HCT116 (cell line): ENCODE data around the gene MNX1. TPM values are rescaled to one million over a fixed set of nuclear protein-coding genes. Genes with fewer than 3 reads are reported as not detected.

Source experiments
- ATAC-seq: fragments of 200-7000 bp; cut with Tn5 transposase; 2 replicates; pipeline ENCODE4 v1.9.1; 2020; ENCODE audit warnings: mild to moderate bottlenecking, moderate library complexity
- BruUV-seq: library from RNA; stranded (reverse); fragments of 400-500 nt; replicated peaks from 2 replicates; lab custom pipeline; 2021; lab: Mats Ljungman, UMichigan
- CTCF ChIA-PET: fragments of 300-600 bp; sonication (Branson Sonifier 250); formaldehyde crosslinking; loops from one replicate; lab custom pipeline; 2021; ENCODE audit warnings: antibody characterized with exemption; lab: Charles Lee
- POLR2A ChIA-PET: fragments of 300-600, 350-600 bp; sonication (Branson Sonifier 250); formaldehyde crosslinking; loops from one replicate; lab custom pipeline; 2021; ENCODE audit warnings: antibody characterized with exemption; lab: Charles Lee
- RAD21 ChIA-PET, 2 experiments: fragments of 300-600 bp; sonication (Branson Sonifier 250); formaldehyde crosslinking; loops; one replicate each; lab custom pipeline; 2023; ENCODE audit warnings: low total read pairs in 2 of 2; ENCODE audit not compliant: uncharacterized antibody in 2 of 2, unreplicated experiment in 2 of 2, low non-redundant PET in 1 of 2; lab: Charles Lee
- DNase-seq: peaks from one replicate; pipeline ENCODE4 v3.0.0-alpha.2; 2010; ENCODE audit warnings: low read depth, low spot score
- H2AFZ ChIP-seq: fragments of 200-600 bp; shearing (Covaris generic), sonication (generic); 2 replicates; pipeline ENCODE4 v1.6.1; 2017; ENCODE audit warnings: low read depth, mixed run types, mixed read lengths, antibody characterized with exemption, low read length; ENCODE audit not compliant: poor library complexity, severe bottlenecking
- H3K27ac ChIP-seq: 2 replicates; pipeline ENCODE4 v1.5.1; 2012; ENCODE audit warnings: low read depth, low read length
- H3K27me3 ChIP-seq: fragments of 200-600 bp; sonication (generic); 2 replicates; pipeline ENCODE4 v1.6.1; 2016; ENCODE audit warnings: mixed run types, low read length, mixed read lengths; ENCODE audit not compliant: insufficient read depth
- H3K36me3 ChIP-seq, 2 experiments: fragments of 200-500 bp in 1 of 2; fragments of 200-600 bp in 1 of 2; sonication (Bioruptor generic) in 1 of 2; sonication (generic) in 1 of 2; 2 replicates each; pipeline versions ENCODE4 v1.5.1 to v1.6.1; 2014 to 2016; ENCODE audit warnings: low read length in 2 of 2, inconsistent platforms in 1 of 2, mixed read lengths in 1 of 2, mixed run types in 1 of 2; ENCODE audit not compliant: insufficient read depth in 2 of 2, control insufficient read depth in 1 of 2
- H3K4me1 ChIP-seq, 2 experiments: fragments of 200-600 bp in 1 of 2; sonication (generic) in 1 of 2; 2 replicates each; pipeline versions ENCODE4 v1.5.1 to v1.6.1; 2012 to 2017; ENCODE audit warnings: low read length in 2 of 2, inconsistent platforms in 1 of 2, mild to moderate bottlenecking in 1 of 2, mixed read lengths in 1 of 2, mixed run types in 1 of 2, moderate library complexity in 1 of 2; ENCODE audit not compliant: insufficient read depth in 2 of 2, control insufficient read depth in 1 of 2
- H3K4me2 ChIP-seq: fragments of 200-600 bp; sonication (generic); 2 replicates; pipeline ENCODE4 v1.6.1; 2017; ENCODE audit warnings: mixed run types, low read length, mixed read lengths
- H3K4me3 ChIP-seq, 2 experiments: fragments of 200-600 bp in 1 of 2; sonication (generic) in 1 of 2; replicated peaks in 1 of 2; 2 replicates each; pipeline ENCODE4 v1.5.1; 2011 to 2016; ENCODE audit warnings: low read length in 2 of 2, control low read depth in 1 of 2, low read depth in 1 of 2, mild to moderate bottlenecking in 1 of 2, mixed read lengths in 1 of 2, mixed run types in 1 of 2
- H3K79me2 ChIP-seq: fragments of 200-600 bp; sonication (generic); 2 replicates; pipeline ENCODE4 v1.6.1; 2017; ENCODE audit warnings: mild to moderate bottlenecking, mixed run types, low read length, moderate library complexity, mixed read lengths; ENCODE audit not compliant: insufficient read depth
- H3K9ac ChIP-seq: fragments of 200-600 bp; sonication (generic); 2 replicates; pipeline ENCODE4 v1.6.1; 2016; ENCODE audit warnings: low read length, mixed read lengths
- H3K9me2 ChIP-seq: fragments of 200-600 bp; sonication (generic), shearing (Covaris generic); 2 replicates; pipeline ENCODE4 v1.6.1; 2017; ENCODE audit warnings: mixed run types, mild to moderate bottlenecking, moderate library complexity; ENCODE audit not compliant: insufficient read depth
- H3K9me3 ChIP-seq, 2 experiments: fragments of 200-500 bp in 1 of 2; fragments of 200-600 bp in 1 of 2; sonication (Bioruptor generic) in 1 of 2; sonication (generic) in 1 of 2; 2 replicates each; pipeline ENCODE4 v1.6.1; 2014 to 2017; ENCODE audit warnings: low read length in 2 of 2, mixed read lengths in 2 of 2, inconsistent platforms in 1 of 2, low read depth in 1 of 2, mild to moderate bottlenecking in 1 of 2, mixed run types in 1 of 2, moderate library complexity in 1 of 2; ENCODE audit not compliant: control insufficient read depth in 1 of 2, insufficient read depth in 1 of 2
- H4K20me1 ChIP-seq: fragments of 200-600 bp; sonication (generic), shearing (Covaris generic); 2 replicates; pipeline ENCODE4 v1.6.1; 2017; ENCODE audit warnings: mixed run types, mild to moderate bottlenecking, moderate library complexity; ENCODE audit not compliant: insufficient read depth
- CBX3 ChIP-seq: IDR thresholded peaks from 2 replicates; pipeline ENCODE4 v1.6.1; 2012; ENCODE audit warnings: low read depth
- CEBPB ChIP-seq: IDR thresholded peaks from 2 replicates; pipeline ENCODE4 v1.6.1; 2012; ENCODE audit warnings: low read depth
- CTCF ChIP-seq, 3 experiments: fragments of 200-600 bp in 1 of 3; sonication (generic) in 1 of 3; IDR thresholded peaks in 2 of 3; conservative IDR thresholded peaks in 1 of 3; 2 replicates each; pipeline ENCODE4 v1.5.1; 2012 to 2017; ENCODE audit warnings: low read depth in 2 of 3, low read length in 2 of 3, antibody characterized with exemption in 1 of 3, borderline replicate concordance in 1 of 3, control low read depth in 1 of 3, mild to moderate bottlenecking in 1 of 3, mixed read lengths in 1 of 3, mixed run types in 1 of 3, moderate library complexity in 1 of 3; ENCODE audit not compliant: insufficient read depth in 1 of 3
- EZH2phosphoT487 ChIP-seq: fragments of 200-600 bp; IDR thresholded peaks from 2 replicates; pipeline ENCODE4 v1.6.1; 2018; ENCODE audit warnings: antibody characterized with exemption, borderline replicate concordance
- FOSL1 ChIP-seq: IDR thresholded peaks from 2 replicates; pipeline ENCODE4 v1.6.1; 2012; ENCODE audit warnings: low read depth
- MAX ChIP-seq: IDR thresholded peaks from 2 replicates; pipeline ENCODE4 v1.6.1; 2012
- REST ChIP-seq: IDR thresholded peaks from 2 replicates; pipeline ENCODE4 v1.6.1; 2012; ENCODE audit warnings: low read depth
- SIN3A ChIP-seq: IDR thresholded peaks from 2 replicates; pipeline ENCODE4 v1.6.1; 2012; ENCODE audit warnings: low read depth
- SP1 ChIP-seq: IDR thresholded peaks from 2 replicates; pipeline ENCODE4 v1.6.1; 2012; ENCODE audit warnings: low read depth
- ZBTB33 ChIP-seq: IDR thresholded peaks from 2 replicates; pipeline ENCODE4 v1.6.1; 2011; ENCODE audit warnings: mild to moderate bottlenecking, low read length, moderate library complexity; ENCODE audit not compliant: insufficient replicate concordance; ENCODE audit errors: extremely low read depth
- ZFX ChIP-seq: fragments of 450-650 bp; IDR thresholded peaks from 2 replicates; pipeline ENCODE4 v1.6.1; 2017
- intact Hi-C: fragments of 100-400 bp; cut with micrococcal nuclease; formaldehyde crosslinking; loops from 2 replicates; pipeline ENCODE4 v1.10.0; 2022
- total RNA-seq: library from RNA; stranded (reverse); gene quantifications from one replicate; pipeline ENCODE4 v1.2.1, GENCODE V29; 2021; ENCODE audit not compliant: unreplicated experiment

MNX1 gene
- total RNA-seq, 1 experiment from 2014 or later = 7.7 TPM

GRCh38 chr7:157004521-157005455 lies 5.7 kb downstream of the MNX1 start:
- CTCF ChIA-PET = no interaction called here
- H2AFZ ChIP-seq = no peak overlapping the region
- ATAC-seq = no peak

More at GRCh38 chr7:157004521-157005455, 5.7 kb downstream of the MNX1 start:
- no peaks in the 10 kb centered on the region for H3K27me3 ChIP-seq
- no peak overlapping the region for H3K27ac ChIP-seq
- POLR2A ChIA-PET = no interaction called here
- H3K9me2 ChIP-seq = no peaks in the 10 kb centered on the region
- no peak overlapping the region for H3K4me3 ChIP-seq
- RAD21 ChIA-PET = no interaction called here
- intact Hi-C loops = loop anchor here (5.0 kb wide), 1 partner anchor 138 kb away; no protein-coding TSS in a partner anchor
- no peak overlapping the region for H3K9ac ChIP-seq
- no peaks in the 10 kb centered on the region for H3K9me3 ChIP-seq
- BruUV-seq = no TSS peak
- H3K79me2 ChIP-seq = no peaks in the 10 kb centered on the region
- H4K20me1 ChIP-seq = no peaks in the 10 kb centered on the region
- DNase-seq = no peak
- H3K4me2 ChIP-seq = no peak overlapping the region
- H3K36me3 ChIP-seq = no peaks in the 10 kb centered on the region; a peak in 1 of 4 replicates
- TF ChIP-seq CBX3 (no peak), SP1 (no peak), ZBTB33 (no peak), FOSL1 (no peak), SIN3A (no peak), REST (no peak), EZH2phosphoT487 (no peak), MAX (no peak), CTCF (IDR thresholded peaks at IDR 0.05 in 2 of 3, conservative IDR thresholded peaks at IDR 0.05 in 1 of 3; ENCODE audit: borderline replicate concordance in 1 of 3, insufficient read depth in 1 of 3, low read depth in 2 of 3, low read length in 2 of 3) (no peak), ZFX (no peak), CEBPB (no peak)
- peaks cover 13 to 23% of the 10 kb centered on the region in 2 experiments for H3K4me1 ChIP-seq
